IPS-11a (cell line): Measurements from ENCODE around the gene MFRP.

Experiments
- H3K4me3 ChIP-seq: one replicate; pipeline ENCODE4 v1.5.1; 2013; ENCODE audit warnings: low read depth, low read length, control low read depth

Gene MFRP

DNA sequence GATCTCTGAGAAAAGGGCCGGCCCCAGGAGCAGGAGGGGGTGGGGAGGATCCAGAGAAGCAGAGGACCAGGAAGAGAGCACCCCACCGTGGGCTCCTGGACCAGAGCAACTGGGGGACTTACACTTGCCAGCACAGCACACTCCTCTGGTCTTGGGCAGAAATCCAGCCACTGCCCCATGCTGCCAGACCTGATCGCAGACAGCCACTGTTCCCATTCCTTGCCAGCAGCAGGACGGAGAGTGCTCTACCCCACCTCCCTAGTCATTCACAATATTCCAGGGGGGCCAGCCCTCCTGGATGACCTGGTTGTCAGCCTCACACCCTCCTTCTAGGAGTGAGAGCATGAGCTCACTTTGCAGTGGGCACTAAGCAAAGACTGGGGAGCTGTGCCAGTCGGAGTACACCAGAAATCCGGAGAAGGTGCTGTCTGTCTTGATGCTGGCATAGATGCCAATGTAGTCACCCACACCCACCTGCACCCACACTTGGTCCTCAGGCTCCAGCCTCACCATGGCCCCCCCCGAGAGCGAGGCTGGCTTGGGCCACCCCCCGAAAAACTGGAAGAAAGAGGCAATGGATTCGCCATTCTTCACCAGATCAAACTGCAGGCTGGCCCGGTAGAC is 7.4 kb downstream of the MFRP start:
- peak overlapping the region; percentile 33 for H3K4me3 ChIP-seq

DNA sequence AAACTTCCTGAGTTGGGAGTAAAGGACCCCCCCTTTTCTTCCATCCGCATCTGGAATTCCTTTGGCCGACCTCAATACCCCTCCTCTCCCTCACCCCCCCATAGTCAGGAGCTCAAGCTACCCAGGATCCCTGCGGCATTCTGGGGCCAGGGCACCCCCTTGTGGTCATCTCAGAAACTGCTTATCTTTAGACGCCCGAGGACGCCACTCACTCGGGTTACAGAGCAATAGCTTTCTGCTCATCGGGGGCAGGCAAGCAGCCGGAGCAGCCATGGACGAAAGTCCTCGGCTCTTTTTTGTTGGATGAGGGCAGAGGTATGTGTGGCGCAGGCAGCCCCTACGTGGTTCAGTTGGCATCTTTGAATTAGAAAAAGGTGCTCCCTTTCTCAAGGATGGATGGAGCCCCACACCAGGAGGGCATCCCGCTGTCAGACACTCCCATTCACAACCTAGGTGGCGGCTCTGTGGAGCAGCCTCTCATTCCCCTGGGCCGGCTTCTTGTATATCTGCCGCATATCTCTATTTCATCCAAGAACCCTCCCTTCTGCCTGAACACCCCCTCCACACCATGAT is 8.1 kb downstream of the MFRP start:
- H3K4me3 ChIP-seq = peak overlapping the region; percentile 4

DNA sequence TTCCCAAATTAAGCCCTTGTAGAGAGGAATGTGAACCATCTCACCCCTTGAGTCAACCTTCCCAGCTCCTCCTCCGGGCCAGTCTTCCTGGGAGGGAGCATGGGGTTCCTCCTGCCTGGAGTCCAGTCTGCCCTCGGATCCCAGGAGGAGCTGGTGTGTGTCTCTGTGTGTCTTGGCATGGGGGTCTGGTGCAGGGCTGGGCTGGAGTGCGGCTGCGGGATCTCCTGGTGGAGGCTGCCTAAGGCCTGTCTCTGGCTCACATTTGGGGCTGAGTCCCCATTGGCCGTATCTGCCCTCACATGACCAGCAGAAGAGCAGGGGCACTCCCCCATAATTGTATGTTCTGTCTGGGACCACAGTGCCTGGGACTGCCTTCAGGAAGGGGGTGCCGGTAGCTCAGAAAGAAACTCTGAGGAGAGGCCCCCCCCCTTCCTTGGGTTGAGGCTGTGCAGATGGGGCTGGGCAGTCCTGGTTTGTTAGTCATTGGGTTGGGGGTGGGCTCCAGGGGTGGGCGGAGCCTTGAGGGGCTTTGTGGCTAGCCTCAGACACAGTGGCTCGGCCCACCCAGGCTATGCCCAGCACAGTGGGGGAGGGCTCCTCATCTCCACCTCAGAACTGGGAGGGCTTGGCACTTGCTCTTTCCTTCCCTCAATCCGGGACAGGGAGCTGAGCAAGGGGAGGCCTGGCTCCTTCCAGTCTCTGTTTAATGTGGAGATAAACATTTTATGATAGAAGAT is 8.8 kb downstream of the MFRP start:
- H3K4me3 ChIP-seq = peak overlapping the region; percentile 4

GRCh38 chr11:119336744-119337469 is 9.6 kb downstream of the MFRP start:
- H3K4me3 ChIP-seq = no peak overlapping the region

DNA sequence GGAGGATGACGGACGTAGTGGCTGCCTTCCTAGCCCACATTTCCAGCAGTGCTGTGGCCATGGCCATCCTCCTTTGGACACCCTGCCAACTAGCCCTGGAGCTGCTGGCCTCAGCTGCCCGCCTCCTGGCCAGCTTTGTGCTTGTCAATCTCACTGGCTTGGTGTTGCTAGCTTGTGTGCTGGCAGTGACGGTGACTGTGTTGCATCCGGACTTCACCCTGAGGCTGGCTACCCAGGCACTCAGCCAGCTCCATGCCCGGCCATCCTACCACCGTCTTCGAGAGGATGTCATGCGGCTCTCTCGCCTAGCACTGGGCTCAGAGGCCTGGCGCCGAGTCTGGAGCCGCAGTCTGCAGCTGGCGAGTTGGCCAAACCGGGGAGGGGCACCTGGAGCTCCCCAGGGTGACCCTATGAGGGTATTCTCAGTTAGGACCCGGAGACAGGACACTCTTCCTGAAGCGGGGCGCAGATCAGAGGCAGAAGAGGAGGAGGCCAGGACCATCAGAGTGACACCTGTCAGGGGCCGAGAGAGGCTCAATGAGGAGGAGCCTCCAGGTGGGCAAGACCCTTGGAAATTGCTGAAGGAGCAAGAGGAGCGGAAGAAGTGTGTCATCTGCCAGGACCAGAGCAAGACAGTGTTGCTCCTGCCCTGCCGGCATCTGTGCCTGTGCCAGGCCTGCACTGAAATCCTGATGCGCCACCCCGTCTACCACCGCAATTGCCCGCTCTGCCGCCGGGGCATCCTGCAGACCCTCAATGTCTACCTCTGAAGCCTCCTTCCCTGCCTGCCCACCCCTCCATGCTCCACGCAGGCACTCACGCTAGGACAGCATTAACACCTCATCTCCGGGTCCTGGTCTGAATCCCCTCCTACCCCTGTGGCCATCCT is 10.6 kb downstream of the MFRP start:
- H3K4me3 ChIP-seq = peak overlapping the region; percentile 98

GRCh38 chr11:119335091-119335654 is 11.3 kb downstream of the MFRP start:
- H3K4me3 ChIP-seq = peak overlapping the region; percentile 98

DNA sequence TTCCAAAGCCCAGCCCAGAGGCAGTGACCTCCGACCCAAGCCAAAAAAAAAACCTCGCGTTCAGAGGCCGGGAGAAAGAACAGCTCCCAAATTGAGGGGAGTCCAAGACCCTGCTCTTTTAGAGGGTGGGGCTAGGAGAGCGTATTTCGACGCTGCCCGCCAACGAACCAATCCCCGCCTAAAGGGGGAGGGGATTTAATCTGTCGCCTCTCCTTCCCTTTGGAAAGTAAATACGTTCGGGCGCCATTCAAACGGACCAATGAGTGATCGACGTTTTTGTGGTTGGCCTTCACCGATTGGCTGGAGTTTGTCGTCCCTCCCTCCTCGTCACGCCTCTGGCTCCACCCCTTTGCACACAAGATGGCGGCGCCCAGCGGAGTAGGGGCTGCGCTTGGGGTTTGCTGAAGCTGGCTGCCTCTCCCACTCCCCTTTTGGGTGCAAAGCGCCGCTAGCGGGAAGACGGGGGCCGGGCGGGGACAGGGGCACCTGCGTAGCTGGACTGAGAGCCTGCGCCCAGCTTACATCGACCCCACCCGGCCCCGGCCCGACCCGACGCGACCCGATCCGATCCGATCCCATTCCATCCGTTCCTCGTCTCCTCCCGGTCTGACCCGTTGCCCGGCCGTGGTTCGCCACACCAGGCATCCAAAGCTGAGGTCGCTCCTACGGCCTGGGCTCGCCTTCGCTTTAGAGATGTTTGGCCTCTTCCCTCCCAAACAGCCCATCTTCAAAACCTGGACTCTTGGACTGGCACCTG is 12.2 kb downstream of the MFRP start, which contains the start of gene RNF26:
TSS of gene RNF26 (plus strand) at position 354 of the 757 bp plus-strand sequence. CDS start 596 bp downstream, outside the sequence.
- H3K4me3 ChIP-seq = peak within 1 kb of the TSS; percentile 98

- no peak overlapping the region for H3K4me3 ChIP-seq
These were observed 14.3 kb downstream of the MFRP start for GRCh38 chr11:119332111-119332765.

DNA sequence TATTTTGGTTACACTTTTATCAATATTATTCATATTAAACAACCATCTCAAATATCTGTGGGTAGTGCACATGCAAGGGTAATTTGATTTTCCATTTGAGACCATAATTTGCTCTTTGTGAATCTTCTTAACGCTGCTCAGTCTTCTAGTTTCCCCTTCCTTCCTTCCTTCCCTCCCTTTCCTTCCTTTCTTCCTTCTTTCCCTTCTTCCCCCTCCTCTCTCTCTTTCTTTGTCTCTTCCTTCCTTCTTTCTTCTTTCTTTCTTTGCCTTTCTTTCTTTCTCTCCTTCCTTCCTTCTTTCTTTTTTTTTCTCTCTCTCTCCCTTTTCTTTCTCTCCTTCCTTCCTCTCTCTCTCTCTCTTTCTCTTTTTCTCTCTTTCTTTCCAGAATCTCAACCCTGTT is 16.3 kb downstream of the MFRP start:
- no peak overlapping the region for H3K4me3 ChIP-seq

- H3K4me3 ChIP-seq = no peak overlapping the region
These were observed 17.2 kb downstream of the MFRP start for GRCh38 chr11:119329320-119329719.

DNA sequence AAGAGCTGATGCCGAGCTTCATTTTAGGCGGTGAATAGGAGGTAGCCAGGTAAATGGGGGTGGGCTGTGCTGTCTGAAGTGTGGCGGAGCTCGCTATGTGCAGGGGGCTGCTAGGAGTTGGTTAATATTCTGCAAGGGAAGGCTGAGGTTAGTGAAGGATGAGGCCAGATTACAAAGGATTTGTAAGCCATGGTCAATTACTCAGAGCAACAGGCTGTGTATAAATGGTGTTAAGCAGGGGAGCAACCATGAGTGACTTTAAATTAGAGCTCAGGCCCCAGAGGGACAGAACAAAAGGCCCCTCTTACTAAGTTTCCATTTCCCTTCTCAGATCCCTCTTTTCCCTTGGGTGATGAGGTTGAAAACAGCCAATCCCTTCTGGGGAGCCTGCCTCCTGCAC is 22.3 kb downstream of the MFRP start:
- no peak overlapping the region for H3K4me3 ChIP-seq

- H3K4me3 ChIP-seq = no peak overlapping the region
These were observed 22.9 kb downstream of the MFRP start for GRCh38 chr11:119323532-119324033.

- H3K4me3 ChIP-seq = no peak overlapping the region
These were observed 23.5 kb downstream of the MFRP start for GRCh38 chr11:119322921-119323531.

- no peak overlapping the region for H3K4me3 ChIP-seq
These were observed 24.2 kb downstream of the MFRP start for GRCh38 chr11:119322360-119322739.

DNA sequence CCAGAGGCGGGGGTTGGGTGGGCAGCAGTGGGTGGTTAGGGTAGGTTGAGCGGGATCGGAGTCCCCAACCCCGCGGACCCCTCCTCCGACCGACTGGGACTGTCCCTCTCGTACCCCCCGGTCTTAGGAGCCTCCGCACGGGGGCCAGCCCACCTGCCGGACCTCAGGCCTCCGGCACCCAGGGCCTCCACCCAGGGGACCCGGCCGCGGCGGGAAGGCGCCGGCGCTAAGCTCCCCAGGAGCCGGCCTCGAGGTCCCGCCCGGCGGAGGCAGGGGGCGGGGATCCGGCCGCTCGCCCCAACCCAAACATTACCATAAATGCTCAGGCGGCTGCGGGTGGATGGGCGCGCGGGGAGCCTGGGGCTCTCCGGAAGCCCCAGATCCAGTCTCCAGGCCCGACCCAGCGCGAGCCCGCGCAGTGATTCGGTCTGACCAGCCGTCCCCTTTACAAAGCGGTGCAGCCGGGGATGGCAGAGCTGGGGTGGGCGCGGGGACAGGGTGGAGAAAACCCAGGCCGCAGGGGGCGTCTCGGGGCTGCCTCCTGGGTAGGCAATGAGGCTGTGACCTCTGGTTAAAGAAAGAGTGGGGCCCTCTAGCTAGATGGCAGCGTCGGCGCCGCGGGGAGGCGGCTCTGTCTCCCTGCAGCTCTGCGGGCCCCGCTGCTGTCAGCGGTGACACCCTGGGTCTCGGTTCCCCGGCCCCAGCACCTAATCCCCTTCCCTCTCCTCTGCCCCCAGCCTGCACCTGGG is 25.6 kb downstream of the MFRP start:
- peak overlapping the region; percentile 56 for H3K4me3 ChIP-seq

GRCh38 chr11:119320240-119320775 is 26.2 kb downstream of the MFRP start:
- peak overlapping the region; percentile 56 for H3K4me3 ChIP-seq

GRCh38 chr11:119319700-119320239 is 26.7 kb downstream of the MFRP start:
- no peak overlapping the region for H3K4me3 ChIP-seq
